Neural cell (in vitro differentiated cells): ENCODE measurements around the gene SELL.
"Not testable (repeated sequence)": the region's sequence is repeated elsewhere in the genome, so short reads cannot be mapped to it uniquely, and the experiment has no call there.

Source experiments
- CTCF ChIP-seq: fragments of 450-650 bp; IDR thresholded peaks from 2 replicates; pipeline ENCODE4 v1.5.1; 2014; ENCODE audit warnings: antibody characterized with exemption, mild to moderate bottlenecking, moderate library complexity; ENCODE audit not compliant: poor library complexity, severe bottlenecking
- EP300 ChIP-seq: fragments of 450-650 bp; conservative IDR thresholded peaks from 2 replicates; pipeline ENCODE4 v1.6.1; 2014; ENCODE audit warnings: antibody characterized with exemption, mild to moderate bottlenecking, moderate library complexity; ENCODE audit not compliant: poor library complexity, severe bottlenecking
- EZH2 ChIP-seq: fragments of 200-600, 300-800 bp; shearing (Covaris generic), sonication (generic); IDR thresholded peaks from 2 replicates; pipeline ENCODE4 v1.6.1; 2014; ENCODE audit warnings: antibody characterized with exemption, low read length, borderline replicate concordance, mild to moderate bottlenecking; ENCODE audit not compliant: insufficient read depth, poor library complexity, severe bottlenecking
- REST ChIP-seq: IDR thresholded peaks from 2 replicates; pipeline ENCODE4 v1.6.1; 2012; ENCODE audit warnings: borderline replicate concordance
- TAF1 ChIP-seq: IDR thresholded peaks from 2 replicates; pipeline ENCODE4 v1.6.1; 2012; ENCODE audit warnings: low read depth

- not testable (repeated sequence) for TF ChIP-seq EP300, CTCF, EZH2, REST, TAF1
Measured at GRCh38 chr1:169662680-169663079, 48.7 kb downstream of the SELL start.
